ENCODE results near the gene DNAAF8.

The DNAAF8 gene

GRCh38 chr16:4734063-4734729 is at the start of gene DNAAF8, which contains the start of gene ANKS3:
DNAAF8 (plus strand) TSS chr16:4734537; CDS start chr16:4736515, 1,978 bp downstream.
ANKS3 (minus strand) TSS chr16:4734271; CDS start chr16:4730149, 4,122 bp downstream.
- DNase-seq (ENCODE audit: low read depth in 2 of 2): peak; percentile 36 to 68

GRCh38 chr16:4684763-4685162 is 49.6 kb upstream of the DNAAF8 start:
- no peak for DNase-seq (ENCODE audit: low read depth in 2 of 2)

GRCh38 chr16:4685292-4685691 is 49.0 kb upstream of the DNAAF8 start:
- DNase-seq (ENCODE audit: low read depth in 2 of 2): no peak

- no peak for DNase-seq (ENCODE audit: low read depth in 2 of 2)
Measured at GRCh38 chr16:4685776-4686496, 48.4 kb upstream of the DNAAF8 start.

- DNase-seq (ENCODE audit: low read depth in 2 of 2): no peak
Measured at GRCh38 chr16:4686497-4687210, 47.7 kb upstream of the DNAAF8 start.

- DNase-seq (ENCODE audit: low read depth in 2 of 2): no peak
Measured at GRCh38 chr16:4687416-4687815, 46.9 kb upstream of the DNAAF8 start.

- DNase-seq (ENCODE audit: low read depth in 2 of 2): no peak
Measured at GRCh38 chr16:4687946-4688673, 46.2 kb upstream of the DNAAF8 start.

DNA sequence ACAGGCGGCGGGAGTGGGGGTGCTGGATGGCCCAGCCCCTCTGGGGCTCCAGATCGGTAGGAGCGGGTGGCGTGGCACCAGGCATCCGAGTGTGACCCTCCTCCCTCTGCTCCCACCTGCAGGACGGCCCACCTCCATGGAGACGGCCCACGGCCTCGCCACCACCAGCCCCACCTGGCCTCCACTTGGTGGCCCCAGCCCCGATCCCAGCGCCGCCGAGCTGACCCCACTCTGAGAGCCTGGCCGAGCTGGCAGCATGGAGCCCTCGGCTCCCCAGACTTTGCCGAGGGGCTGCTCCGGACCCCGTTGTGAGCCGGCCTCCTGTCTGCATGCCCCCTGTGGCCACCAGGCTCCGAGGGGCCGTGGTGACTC is 45.7 kb upstream of the DNAAF8 start:
- no peak for DNase-seq (ENCODE audit: low read depth in 2 of 2)

GRCh38 chr16:4689091-4689671 is 45.2 kb upstream of the DNAAF8 start:
- DNase-seq (ENCODE audit: low read depth in 2 of 2): no peak

GRCh38 chr16:4689864-4690704 is 44.3 kb upstream of the DNAAF8 start:
- no peak for DNase-seq (ENCODE audit: low read depth in 2 of 2)

GRCh38 chr16:4690946-4691665 is 43.2 kb upstream of the DNAAF8 start:
- DNase-seq (ENCODE audit: low read depth in 2 of 2): no peak

DNA sequence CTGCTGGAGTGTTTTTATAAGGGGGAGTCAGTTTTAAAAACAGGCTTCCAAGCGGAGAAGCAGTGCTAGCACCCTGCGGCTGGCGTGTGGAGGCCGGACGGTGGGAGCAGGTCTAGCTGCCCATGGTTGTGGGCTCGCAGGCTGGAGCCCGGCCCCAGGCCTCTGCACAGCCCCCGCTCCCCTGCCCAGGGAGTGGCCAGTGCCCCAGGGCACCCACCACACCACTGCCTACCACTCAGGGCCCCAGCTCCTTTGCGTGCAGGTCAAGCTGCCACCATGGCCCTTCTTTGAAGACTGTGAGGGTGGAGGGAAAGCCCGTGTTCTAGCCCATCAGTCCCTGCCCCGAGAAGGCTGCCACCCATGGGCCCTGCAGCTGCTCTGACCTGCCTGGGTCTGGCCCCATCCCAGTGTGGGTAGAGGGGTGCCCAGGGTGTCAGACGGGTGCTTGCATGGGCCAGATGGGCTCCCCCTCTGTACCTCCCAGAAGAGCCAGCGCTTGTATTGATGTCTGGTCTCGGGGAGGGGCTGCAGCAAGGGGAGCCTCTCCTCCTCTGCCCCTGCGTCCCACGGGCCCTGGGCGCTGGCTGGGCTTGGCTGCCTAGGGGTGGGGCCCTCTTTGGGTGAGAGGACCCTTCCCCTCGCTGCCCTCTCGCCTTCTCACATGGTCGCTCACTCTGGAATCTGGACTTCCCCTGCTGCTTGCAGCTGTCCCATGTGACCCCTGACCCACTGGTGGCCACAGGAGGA is 42.5 kb upstream of the DNAAF8 start:
- no peak for DNase-seq (ENCODE audit: low read depth in 2 of 2)

DNA sequence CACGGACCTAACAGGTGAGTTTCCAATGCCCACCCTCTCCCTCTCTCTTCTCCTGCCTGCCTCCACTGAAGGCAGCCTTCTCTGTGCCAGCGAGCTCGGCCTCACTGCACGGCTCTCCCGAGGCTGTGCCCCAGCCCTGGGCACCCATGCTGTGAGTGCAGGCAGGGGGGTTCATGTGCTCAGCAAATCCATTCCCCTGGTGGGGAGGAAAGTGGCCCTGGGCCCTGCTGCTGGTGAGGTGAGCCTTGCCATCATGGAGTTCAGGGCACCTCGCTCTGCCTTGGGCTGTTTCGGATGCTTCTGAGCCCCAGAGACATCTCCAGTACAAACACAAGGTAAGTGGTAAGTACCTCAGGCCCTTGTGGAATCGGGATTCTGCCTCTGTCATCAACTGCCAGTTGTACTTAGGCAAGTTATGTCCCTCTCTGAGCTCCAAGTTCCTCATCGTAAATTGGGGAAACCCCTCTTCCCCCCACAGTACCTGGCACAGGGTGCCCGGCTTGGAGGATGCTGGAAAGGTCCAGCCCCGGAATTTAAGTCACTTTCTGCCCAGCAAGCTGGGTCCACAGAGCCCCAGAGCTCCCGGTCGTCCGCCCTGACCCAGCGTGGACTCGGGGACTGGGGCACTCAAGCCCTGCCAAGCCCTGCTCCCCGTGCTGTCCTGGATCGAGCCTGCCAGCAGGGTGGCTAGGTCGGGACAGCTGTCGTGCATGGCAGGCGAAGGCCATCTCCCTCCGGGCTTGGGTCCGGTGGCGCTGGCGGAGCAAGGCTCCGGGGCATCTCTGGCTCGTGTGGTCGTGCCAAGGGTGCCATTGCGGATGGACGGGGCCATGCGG is 41.7 kb upstream of the DNAAF8 start:
- no peak for DNase-seq (ENCODE audit: low read depth in 2 of 2)

- DNase-seq (ENCODE audit: low read depth in 2 of 2): peak; percentile 92 to 94
Measured at GRCh38 chr16:4693296-4693955, 40.9 kb upstream of the DNAAF8 start, which contains the start of gene NUDT16L1. NUDT16L1 (plus strand) TSS chr16:4693562; CDS start chr16:4693727, 165 bp downstream.

GRCh38 chr16:4693956-4694641 is 40.2 kb upstream of the DNAAF8 start:
- DNase-seq (ENCODE audit: low read depth in 2 of 2): peak in 1 of 2 donors; percentile 14

GRCh38 chr16:4694642-4695451 is 39.5 kb upstream of the DNAAF8 start:
- DNase-seq (ENCODE audit: low read depth in 2 of 2): no peak
